KG1 (cell line): ENCODE measurements around the gene NKX2-8.
"Not testable (repeated sequence)": the region's sequence is repeated elsewhere in the genome, so short reads cannot be mapped to it uniquely, and the experiment has no call there.

Experiments used
- DNase-seq: peaks from one replicate; lab custom pipeline; 2025; lab: John Stamatoyannopoulos, UW

NKX2-8 gene

DNA sequence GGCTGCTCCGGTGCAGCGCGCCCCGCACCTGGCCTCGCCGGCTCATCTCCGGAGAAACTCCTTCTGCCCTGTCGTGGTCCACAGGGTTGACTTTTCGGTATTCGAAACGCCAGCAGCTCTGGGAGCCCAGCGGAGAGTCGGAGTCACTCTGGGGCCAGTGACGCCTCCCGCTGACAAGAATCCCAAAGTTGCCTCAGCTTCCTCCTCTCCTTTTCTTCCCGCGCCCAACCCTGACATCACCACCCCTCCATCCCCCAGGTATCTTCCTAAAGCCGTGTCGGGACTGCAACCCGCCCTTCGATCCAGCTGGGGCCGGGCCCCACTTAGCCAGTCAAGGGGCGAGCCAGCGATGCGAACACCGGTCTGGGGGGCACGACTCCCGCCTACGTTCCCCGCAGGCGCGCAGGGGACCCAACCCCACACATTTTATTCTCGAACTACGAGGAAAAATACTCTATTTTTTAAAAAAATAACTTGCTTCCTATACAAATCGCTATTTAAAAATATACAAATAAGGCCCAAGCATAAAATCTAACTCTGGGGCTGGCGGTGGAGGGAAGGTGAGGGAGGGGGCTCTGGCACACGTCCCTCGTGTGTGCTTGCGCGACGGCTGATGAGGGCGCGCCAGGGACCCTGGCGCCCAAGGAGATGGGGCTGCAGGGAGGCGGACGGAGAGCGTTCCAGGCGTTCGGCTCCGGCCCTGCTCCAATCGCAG is 2.1 kb downstream of the NKX2-8 start:
- DNase-seq = no peak

DNA sequence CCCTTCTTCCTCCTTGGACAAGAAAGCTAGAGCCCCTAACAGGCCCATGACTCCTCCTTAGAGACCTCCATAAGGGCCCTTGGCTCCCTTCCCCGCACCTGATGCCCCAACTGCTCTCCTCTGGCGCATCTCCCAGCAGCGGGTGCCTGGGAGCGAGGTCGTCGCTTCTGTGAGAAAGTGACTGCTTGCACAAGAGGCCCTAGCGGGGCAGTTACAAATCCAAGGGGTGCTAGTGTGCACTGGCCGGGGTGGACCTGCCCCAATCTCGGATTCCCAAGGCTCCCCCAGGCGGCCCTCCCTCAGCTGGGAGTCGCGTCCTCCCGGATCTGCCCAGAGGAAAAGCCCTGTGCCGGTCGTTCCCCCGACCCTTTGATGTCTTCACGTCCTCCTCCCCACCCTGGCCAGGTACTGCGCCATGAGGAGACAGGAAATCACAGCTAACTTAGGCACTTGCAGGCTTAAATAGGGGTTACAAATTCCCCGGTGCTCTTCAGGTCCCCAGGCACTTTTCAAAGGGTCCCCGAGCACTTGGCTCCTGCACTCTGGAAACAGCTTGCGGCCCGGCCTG is 2.8 kb downstream of the NKX2-8 start:
- DNase-seq = no peak

DNA sequence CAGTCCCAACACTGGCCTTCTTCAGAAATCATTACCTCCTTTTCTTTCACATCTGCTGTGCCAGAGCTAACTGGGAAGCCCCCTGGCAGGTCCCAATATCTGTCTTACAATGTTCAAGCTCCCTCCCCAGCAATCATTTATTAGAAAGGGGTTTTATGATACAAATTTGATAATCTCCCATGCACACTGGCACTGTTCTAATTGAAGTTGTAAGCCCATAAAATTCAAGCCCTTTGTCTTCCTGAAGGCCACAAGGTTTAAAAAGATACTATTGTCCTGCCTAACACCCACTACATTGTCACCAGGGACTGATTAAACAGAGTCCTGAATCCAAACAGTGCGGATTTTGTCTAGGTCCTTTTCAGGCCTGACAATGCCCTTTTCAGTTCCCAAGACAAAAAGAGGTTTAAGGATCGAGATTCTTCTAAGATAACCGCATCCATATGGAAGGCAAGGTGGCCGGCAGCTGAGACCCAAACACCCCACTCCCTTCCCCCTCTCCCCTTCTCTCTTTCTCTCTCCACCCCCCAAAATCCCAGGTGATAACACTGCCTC is 3.3 kb downstream of the NKX2-8 start:
- DNase-seq = no peak

DNA sequence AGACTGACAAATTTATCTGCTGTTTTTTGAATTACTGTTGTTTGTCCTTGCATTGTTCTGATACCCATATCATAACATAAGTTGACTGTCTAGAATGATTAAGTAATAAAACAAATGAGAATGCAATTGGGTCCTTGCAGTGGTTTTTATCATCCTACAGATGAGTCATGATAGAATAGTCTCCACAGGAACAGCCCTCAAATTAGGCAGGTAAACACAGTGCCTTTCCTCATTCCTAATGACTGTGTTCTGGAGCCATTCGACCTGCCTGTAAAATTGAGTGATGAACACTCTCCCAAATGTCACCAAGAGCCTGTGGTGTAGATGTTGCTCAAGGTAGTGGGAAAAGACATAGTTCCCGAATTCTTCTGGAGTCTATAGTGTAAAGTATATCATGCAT is 12.3 kb downstream of the NKX2-8 start:
- no peak for DNase-seq

DNA sequence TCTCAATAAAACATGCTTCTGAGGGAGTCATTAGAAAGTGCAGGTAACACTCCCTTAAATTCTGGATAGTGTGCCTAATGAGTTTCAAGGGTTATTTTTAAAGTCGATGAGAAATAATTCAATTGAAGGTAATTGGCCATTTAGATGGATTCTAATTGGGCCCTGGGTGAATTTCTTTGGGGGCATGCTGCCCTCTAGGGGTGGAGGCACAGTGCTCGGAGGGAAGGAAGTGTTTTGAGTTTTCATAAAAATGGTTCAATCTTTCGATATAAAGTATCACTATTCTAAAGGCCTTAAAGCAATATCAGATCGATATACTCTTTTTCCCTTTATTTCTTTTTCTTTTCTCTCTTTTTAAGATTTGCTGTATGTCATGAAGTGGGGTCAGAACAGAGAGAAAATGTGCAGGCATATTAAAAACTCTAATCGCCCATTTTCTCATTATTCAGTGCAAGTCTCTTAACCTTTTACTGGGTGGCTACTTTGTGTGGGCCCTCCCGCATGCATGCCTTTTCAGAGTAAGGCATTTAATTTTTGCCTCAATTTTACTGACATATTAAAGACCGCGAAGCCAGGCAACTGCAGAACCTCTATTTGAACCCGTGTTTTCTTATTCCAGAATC is 25.5 kb downstream of the NKX2-8 start:
- no peak for DNase-seq

DNA sequence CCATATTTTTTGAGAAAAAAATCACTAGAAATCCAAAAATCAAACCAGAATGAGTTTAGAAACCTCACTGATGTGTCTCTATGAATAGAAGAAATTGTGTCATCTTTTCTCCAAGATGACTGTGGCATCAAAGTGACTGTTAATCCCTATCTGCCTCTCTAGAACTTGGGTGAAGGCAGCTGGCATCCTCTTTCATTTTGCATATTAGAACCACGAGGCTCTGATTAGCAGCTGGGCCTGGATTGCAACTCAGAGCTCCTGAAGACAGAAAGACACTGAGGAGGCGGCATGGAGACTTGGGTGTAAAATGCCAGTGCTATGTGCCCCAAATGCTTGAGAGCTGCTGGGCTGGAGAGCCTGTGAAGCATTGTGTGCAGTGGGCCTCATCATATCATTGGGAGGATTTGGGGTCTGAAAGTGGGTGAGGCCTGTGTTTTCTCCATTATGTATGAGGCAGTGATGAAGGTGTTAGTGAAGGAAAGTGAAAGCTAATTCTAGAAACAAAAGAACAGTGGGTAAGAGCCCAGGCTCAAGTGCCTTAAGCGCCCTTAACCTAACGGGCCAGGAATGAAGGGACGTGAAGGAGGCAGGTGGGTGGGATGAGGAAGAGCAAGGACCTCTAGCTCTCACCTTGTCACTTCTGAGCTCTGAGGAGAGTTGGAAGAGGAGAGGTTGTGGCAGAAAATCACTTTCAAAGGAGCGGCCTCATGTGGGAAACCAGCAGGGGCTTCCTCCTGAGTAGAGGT is 26.2 kb downstream of the NKX2-8 start:
- no peak for DNase-seq

DNA sequence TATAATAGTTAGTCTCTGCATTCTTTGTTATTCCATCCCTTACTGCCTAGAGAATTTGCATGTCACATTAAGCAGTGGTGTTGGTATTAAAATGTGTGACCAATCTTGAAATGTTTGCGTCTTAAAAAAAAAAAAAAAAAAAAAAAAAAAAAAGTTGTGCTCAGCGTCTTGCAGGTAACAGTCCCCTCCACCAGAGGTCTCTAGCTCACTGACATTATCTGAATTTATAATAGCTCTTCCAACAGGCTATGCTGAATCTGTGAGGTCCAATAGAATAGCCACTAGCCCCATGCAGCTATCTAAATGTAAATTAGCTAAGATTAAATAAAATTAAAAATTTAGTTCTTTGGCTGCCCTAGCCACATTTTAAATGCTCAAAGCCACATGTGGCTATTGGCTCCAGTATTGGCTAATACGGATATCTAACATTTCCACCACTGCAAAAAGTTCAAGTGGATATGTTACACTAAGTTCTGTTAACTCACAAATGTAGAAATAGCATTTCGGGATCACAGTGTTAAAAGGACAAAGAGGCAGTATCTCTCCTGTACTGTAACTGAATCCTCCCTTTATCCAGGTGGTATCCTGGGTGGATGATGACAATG is 28.7 kb downstream of the NKX2-8 start:
- DNase-seq = no peak

DNA sequence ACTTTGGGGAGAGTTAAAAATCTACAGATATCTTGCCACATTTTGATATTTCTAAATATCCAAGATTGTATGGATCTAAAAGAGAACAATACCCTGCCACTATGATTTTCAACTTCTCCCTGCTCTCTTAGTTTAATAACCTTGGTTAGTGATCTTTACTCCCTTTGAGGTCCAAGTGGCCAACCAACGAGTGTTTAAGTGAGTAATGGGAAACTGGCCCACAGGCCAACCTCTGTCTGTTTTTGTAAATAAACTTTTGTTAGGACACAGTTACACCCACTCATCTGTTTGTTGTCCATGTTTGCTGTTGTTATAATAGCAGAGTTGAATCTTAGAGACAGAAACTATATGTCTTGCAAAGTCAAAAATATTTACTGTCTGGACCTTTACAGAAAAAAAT is 31.5 kb downstream of the NKX2-8 start:
- no peak for DNase-seq

DNA sequence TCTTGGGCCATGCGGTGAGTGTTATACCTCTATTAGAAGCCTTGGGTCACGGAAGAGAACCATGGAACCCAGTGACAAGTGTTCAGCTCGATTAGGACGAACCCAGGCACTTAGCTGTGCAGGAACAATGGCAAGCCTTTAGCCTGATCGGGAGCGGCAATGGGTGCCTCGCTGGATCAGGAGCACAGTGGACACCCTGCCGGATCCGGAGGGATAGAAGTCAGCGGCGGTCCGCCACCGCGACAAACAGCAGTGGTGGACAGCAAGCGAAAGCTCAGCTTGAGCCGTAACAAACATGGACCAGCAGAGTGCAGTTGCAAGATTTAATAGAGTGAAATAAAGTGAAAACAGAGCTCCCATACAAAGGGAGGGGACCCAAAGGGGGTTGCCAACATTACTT is 38.1 kb downstream of the NKX2-8 start:
- not testable (repeated sequence) for DNase-seq

DNA sequence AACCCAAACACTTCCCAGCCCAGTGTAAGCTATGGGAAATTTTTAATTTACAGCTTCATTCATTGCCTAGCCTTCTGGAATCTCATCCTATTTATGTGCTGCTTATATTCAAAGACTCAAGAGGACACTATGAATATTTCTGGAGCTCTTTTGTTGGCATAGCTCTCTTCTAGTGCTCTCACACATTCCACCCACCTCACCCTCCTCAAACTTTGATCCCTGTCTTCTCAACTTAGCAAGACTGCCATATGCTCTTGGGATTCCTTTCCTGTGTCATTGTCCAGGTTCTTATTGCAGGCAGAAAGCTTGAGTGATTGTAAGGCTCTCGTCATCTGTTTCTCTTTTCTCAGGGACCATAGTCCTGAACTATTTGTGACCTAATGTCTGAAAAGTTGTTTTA is 44.4 kb downstream of the NKX2-8 start:
- DNase-seq = no peak
